K562 (cell line): Measurements from ENCODE around the gene ARHGEF38. TPM values are rescaled to one million over a fixed set of nuclear protein-coding genes. Genes with fewer than 3 reads are reported as not detected.

ENCODE experiments used
- CHCHD3 ChIP-seq: fragments of 250-450 bp; sonication (Bioruptor Pico); IDR thresholded peaks from 2 replicates; pipeline ENCODE4 v2.1.2; 2022; ENCODE audit warnings: mild to moderate bottlenecking
- FOXM1 ChIP-seq, 2 experiments: fragments of 450-650 bp in 1 of 2; sonication (generic) in 1 of 2; formaldehyde crosslinking in 1 of 2; IDR thresholded peaks; 2 replicates each; pipeline versions ENCODE4 v1.6.1 to v1.9.0; 2017 to 2022; ENCODE audit warnings: low read depth in 2 of 2, mild to moderate bottlenecking in 2 of 2, missing genetic modification reagents in 1 of 2, moderate library complexity in 1 of 2
- GABPB1 ChIP-seq: sonication (generic); formaldehyde crosslinking; IDR thresholded peaks from 2 replicates; pipeline ENCODE4 v1.8.0; 2022; ENCODE audit warnings: mild to moderate bottlenecking, missing genetic modification reagents
- HCFC1 ChIP-seq: IDR thresholded peaks from 2 replicates; pipeline ENCODE4 v1.6.1; 2012; ENCODE audit warnings: low read depth, low read length, improper control_type of control experiment
- HDAC2 ChIP-seq: fragments of 450-650 bp; IDR thresholded peaks from 2 replicates; pipeline ENCODE4 v1.6.1; 2016; ENCODE audit warnings: mild to moderate bottlenecking
- HDAC6 ChIP-seq: IDR thresholded peaks from 2 replicates; pipeline ENCODE4 v1.6.1; 2012; ENCODE audit warnings: low read depth, mild to moderate bottlenecking, control low read depth, inconsistent platforms, low read length, moderate library complexity
- HMGN3 ChIP-seq: IDR thresholded peaks from 2 replicates; pipeline ENCODE4 v1.6.1; 2011; ENCODE audit warnings: borderline replicate concordance, low read depth, mild to moderate bottlenecking, mixed read lengths, low read length; ENCODE audit not compliant: insufficient read length; ENCODE audit errors: extremely low read depth
- KLF1 ChIP-seq: fragments of 450-650 bp; IDR thresholded peaks from 2 replicates; pipeline ENCODE4 v1.6.1; 2016; ENCODE audit warnings: missing genetic modification characterization, missing compliant biosample characterization
- NCOA6 ChIP-seq: fragments of 450-650 bp; IDR thresholded peaks from 2 replicates; pipeline ENCODE4 v1.6.1; 2017; ENCODE audit warnings: mild to moderate bottlenecking
- NUFIP1 ChIP-seq: fragments of 450-650 bp; IDR thresholded peaks from 2 replicates; pipeline ENCODE4 v1.6.1; 2018; ENCODE audit not compliant: partially characterized antibody
- PBX2 ChIP-seq, 2 experiments: IDR thresholded peaks in 1 of 2; conservative IDR thresholded peaks in 1 of 2; 2 replicates each; pipeline ENCODE4 v1.6.1; 2016; ENCODE audit warnings: low read depth in 2 of 2, mild to moderate bottlenecking in 1 of 2, missing compliant biosample characterization in 1 of 2, missing genetic modification characterization in 1 of 2, moderate library complexity in 1 of 2
- RBM15 ChIP-seq: fragments of 200-400 bp; formaldehyde crosslinking; IDR thresholded peaks from 2 replicates; pipeline ENCODE4 v1.6.1; 2018; ENCODE audit warnings: mild to moderate bottlenecking, low read length, moderate library complexity; ENCODE audit not compliant: insufficient read depth
- RFX5 ChIP-seq: IDR thresholded peaks from 2 replicates; pipeline ENCODE4 v1.6.1; 2011; ENCODE audit warnings: low read depth, mild to moderate bottlenecking, improper control_type of control experiment, low read length
- SMAD4 ChIP-seq: fragments of 250-450 bp; sonication (Bioruptor Pico); conservative IDR thresholded peaks from 2 replicates; pipeline ENCODE4 v1.8.0; 2021; ENCODE audit warnings: inconsistent platforms, mild to moderate bottlenecking, moderate library complexity
- SMARCE1 ChIP-seq: fragments of 450-650 bp; IDR thresholded peaks from 2 replicates; pipeline ENCODE4 v1.7.1; 2016; ENCODE audit warnings: mild to moderate bottlenecking
- SNAPC5 ChIP-seq: fragments of 250-450 bp; sonication (Bioruptor Pico); IDR thresholded peaks from 2 replicates; pipeline ENCODE4 v1.8.0; 2021; ENCODE audit warnings: moderate library complexity, mild to moderate bottlenecking, inconsistent platforms
- TCF7L2 ChIP-seq: fragments of 150-350 bp; IDR thresholded peaks from 2 replicates; pipeline ENCODE4 v1.6.1; 2016; ENCODE audit warnings: low read depth, mild to moderate bottlenecking, low read length, moderate library complexity
- U2AF1 ChIP-seq: fragments of 200-400 bp; formaldehyde crosslinking; optimal IDR thresholded peaks from 2 replicates; pipeline ENCODE3; 2017; ENCODE audit warnings: mild to moderate bottlenecking, low read depth, low read length, moderate library complexity
- USF2 ChIP-seq: sonication (generic); formaldehyde crosslinking; IDR thresholded peaks from 2 replicates; pipeline ENCODE4 v1.5.0; 2020; ENCODE audit warnings: missing genetic modification reagents
- ZBTB33 ChIP-seq: sonication (generic); formaldehyde crosslinking; IDR thresholded peaks from 2 replicates; pipeline ENCODE4 v1.8.1; 2023; ENCODE audit warnings: mild to moderate bottlenecking, missing genetic modification reagents
- ZNF121 ChIP-seq: sonication (generic); formaldehyde crosslinking; conservative IDR thresholded peaks from 2 replicates; pipeline ENCODE4 v1.8.0; 2022; ENCODE audit warnings: missing genetic modification reagents
- ZZZ3 ChIP-seq: fragments of 450-650 bp; IDR thresholded peaks from 2 replicates; pipeline ENCODE4 v1.6.1; 2016; ENCODE audit warnings: antibody characterized with exemption, mild to moderate bottlenecking, moderate library complexity
- polyA plus RNA-seq, 8 experiments: library from polyadenylated mRNA; depleted of rRNA in 4 of 8; stranded (reverse) in 5 of 8; unstranded in 3 of 8; fragments of >200 nt; fragmentation: Nextera tagmentation in 2 of 8; fragmentation: Illumina TruSeq in 1 of 8; extraction: Ambion mirVana in 2 of 8; extraction: Trizol in 1 of 8; gene quantifications; 2 replicates each; pipeline versions ENCODE4 v1.2.1 to v1.2.3, GENCODE V29; 2011 to 2014; ENCODE audit warnings: inconsistent platforms in 1 of 8, missing spikeins in 1 of 8
- total RNA-seq, 7 experiments: library from RNA; depleted of rRNA in 6 of 7; stranded (reverse); fragments of >200 nt in 6 of 7; fragmentation: Illumina TruSeq in 2 of 7; extraction: Trizol in 2 of 7; gene quantifications; 2 replicates each; pipeline versions ENCODE4 v1.2.1 to v1.2.3, GENCODE V29; 2011 to 2021; ENCODE audit warnings: low replicate concordance in 1 of 7

The ARHGEF38 gene
- total and polyA plus RNA-seq, 9 of the 15 experiments (the other 6 are each of a cell fraction or from before 2014, with no cell fraction given), result 0.17 TPM; not detected in 8

- TF ChIP-seq SMAD4 (peak; percentile 59), ZBTB33 (CRISPR knock-in tag) (peak; percentile 38; the same call in 1 of the 2 replicates), RFX5 (0 out of 2 replicates have a peak, but pooled peaks have one; percentile 34), HDAC2 (no peak; the same call in 1 of the 2 replicates), NCOA6 (no peak), USF2 (CRISPR knock-in tag) (no peak), TCF7L2 (0 out of 2 replicates have a peak, but pooled peaks have one; percentile 32), HDAC6 (no peak), RBM15 (no peak), FOXM1 (IDR thresholded peaks at IDR 0.05; ENCODE audit: low read depth) (peak; percentile 53; the same call in 1 of the 2 replicates), FOXM1 (CRISPR knock-in tag; IDR thresholded peaks at IDR 0.05; ENCODE audit: low read depth) (peak; percentile 24; the same call in 1 of the 2 replicates), U2AF1 (no peak), SNAPC5 (CRISPR knock-in tag) (no peak), ZZZ3 (no peak), HMGN3 (peak; percentile 29), KLF1 (tag) (peak; percentile 75), SMARCE1 (peak; percentile 57), NUFIP1 (no peak), GABPB1 (CRISPR knock-in tag) (peak; percentile 100), PBX2 (CRISPR knock-in tag; IDR thresholded peaks at IDR 0.05; ENCODE audit: low read depth) (no peak), PBX2 (tag; conservative IDR thresholded peaks at IDR 0.05; ENCODE audit: low read depth) (peak; percentile 55), ZNF121 (CRISPR knock-in tag) (no peak), CHCHD3 (CRISPR knock-in tag) (no peak), HCFC1 (peak; percentile 90)
These were observed 156.0 kb downstream of the ARHGEF38 start, which contains the start of the genes GSTCD and INTS12 (continued) for GRCh38 chr4:105708181-105709080.
